SHP77 treated with DMSO at 0.1 percent for 48 hours (cell line): ENCODE data around the gene MRRF.

Source experiments
- DNase-seq: peaks from one replicate; lab custom pipeline; 2025; lab: John Stamatoyannopoulos, UW

MRRF gene

GRCh38 chr9:122332644-122333043 is 68.0 kb downstream of the MRRF start:
- DNase-seq: no peak

- DNase-seq: no peak
Observed at GRCh38 chr9:122333169-122333808, 68.6 kb downstream of the MRRF start.

DNA sequence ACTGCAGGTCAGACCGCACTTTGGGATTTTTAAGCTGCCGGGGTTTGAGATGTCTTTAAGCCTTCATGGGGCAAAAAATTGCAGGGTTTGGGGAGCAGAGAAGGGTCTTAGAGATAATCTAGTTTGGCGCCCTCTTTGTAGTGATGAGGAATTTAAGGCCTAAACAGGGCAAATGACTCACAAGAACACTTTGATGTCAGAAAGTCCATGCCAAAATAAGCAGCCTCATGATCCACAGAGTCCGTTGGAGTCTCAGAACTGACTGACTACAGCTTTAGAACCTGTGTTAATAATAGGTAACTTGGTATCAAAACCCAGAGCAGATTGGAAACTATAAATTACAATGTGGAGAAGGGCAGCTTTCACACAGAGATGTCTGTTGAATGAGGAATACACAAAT is 70.2 kb downstream of the MRRF start:
- no peak for DNase-seq

DNA sequence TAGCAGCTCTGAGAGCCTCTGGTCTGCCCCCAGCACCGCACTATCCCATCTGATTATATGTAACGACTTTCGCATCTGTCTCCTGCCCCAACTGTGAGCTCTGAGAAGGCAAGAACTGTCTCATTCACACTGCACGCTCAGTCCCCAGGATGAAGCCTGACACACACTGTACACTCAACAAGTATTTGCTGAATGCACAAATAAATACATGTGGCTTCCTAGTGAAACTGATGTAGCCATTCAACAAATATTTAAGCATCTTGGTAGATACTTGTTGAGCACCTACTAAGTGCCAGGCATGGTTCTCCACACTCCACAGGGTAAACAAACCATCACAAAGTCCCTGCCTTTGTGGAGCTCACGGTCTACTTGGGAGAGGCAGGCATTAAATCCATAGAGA is 71.5 kb downstream of the MRRF start:
- no peak for DNase-seq

- no peak for DNase-seq
Observed at GRCh38 chr9:122336866-122337555, 72.3 kb downstream of the MRRF start.

- DNase-seq: no peak
Observed at GRCh38 chr9:122337556-122337929, 72.9 kb downstream of the MRRF start.

DNA sequence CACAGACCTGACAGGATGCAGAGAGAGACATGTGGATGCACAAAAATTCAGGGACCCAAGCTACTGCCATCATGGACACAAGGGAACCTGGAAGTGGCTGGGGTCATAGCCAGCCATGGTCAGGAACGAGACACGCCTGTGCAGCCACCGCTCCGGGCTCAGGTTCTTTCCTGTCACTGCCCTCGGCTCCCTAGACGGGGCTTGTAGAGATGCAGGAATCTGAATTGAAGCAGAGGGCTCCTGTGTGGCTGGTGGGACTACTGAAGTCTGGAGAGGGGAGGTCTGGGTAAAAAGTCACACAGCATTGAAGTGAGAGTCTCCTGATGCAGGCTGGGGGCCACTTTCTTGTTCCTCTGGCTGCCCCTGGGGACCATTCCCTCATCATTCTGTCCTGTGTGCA is 73.9 kb downstream of the MRRF start:
- no peak for DNase-seq

- DNase-seq: no peak
Observed at GRCh38 chr9:122338994-122339393, 74.3 kb downstream of the MRRF start.

GRCh38 chr9:122339579-122339978 is 74.9 kb downstream of the MRRF start:
- no peak for DNase-seq

- DNase-seq: no peak
Observed at GRCh38 chr9:122340161-122340560, 75.5 kb downstream of the MRRF start.

DNA sequence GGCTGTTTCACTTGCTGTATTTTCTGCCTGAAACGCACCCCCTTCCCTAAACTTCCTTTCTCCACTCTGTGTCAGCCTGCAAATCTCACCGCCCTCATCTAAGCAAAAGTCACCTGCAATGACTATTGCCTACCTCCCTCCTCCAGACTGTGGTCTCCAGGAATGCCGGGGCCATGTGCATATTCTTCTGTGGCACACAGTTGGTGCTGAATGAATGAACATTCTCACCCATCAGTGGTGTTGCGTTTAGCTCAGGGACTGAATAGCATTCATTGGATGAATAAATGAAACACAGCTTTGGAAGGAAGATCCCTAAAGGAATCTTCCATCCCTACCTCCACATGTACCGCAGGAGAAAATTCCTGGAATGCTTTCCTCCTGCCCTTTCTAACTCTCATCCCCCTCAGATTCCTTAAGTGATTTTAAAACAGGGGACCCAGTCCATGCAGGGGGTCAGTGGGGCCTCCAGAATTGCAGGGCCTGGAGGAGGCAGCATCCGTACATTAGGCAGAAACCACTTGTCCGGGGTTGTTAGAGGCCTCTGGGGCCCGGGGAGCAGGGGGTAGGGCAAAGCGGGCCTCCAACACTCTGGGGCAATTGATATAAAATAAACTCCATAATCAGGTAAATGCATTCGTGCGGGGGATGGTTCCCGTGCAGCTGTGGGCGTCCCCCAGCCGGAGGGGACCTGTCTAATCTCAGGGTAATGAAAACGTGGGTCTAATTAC is 77.8 kb downstream of the MRRF start:
- DNase-seq: no peak

- DNase-seq: no peak
Observed at GRCh38 chr9:122346478-122347347, 82.0 kb downstream of the MRRF start.

DNA sequence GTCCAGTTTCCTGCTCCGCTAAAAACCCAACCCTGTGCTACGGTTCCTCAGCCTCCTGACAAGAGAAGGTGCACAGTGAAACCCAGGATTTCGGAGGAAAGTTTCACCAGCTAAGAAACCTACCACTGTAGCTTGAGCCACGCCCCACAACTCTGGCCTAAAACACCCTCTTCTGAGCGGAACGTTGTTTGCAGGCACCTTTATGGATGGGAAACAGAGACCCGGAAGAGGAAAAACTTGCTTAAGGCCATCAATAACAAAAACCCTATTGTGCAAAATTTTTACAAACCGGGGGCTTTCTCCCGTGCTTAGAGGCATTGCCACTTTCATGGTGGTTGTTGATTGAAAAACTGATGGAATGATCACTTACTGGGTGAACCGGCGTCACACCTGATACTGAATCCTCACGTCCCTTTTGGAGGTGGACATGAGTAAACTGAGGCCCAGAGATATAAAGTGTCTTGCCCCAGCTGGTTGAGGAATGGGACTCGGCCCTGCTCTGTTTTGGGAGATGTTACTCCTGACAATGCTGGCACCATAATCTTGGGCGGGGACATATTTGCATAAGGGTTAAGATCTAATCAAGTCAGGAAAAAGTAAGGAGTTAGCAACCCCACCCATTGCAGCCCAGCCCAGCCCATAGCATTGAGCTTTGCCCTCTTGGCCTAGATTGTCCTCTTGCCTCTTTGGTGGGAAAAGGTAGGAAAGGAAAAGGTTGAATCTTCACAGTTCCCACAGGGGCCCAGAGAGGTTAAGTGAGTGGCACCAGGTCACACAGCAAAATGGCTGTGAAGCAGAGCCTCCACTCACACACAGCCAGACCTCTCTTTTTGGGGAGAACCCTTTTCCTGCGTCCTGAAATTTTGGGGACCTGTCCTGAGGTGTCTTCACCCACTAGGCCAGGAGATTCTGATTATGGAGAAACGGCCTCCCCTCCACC is 82.9 kb downstream of the MRRF start:
- DNase-seq: no peak

GRCh38 chr9:122348288-122348777 is 83.7 kb downstream of the MRRF start:
- no peak for DNase-seq

DNA sequence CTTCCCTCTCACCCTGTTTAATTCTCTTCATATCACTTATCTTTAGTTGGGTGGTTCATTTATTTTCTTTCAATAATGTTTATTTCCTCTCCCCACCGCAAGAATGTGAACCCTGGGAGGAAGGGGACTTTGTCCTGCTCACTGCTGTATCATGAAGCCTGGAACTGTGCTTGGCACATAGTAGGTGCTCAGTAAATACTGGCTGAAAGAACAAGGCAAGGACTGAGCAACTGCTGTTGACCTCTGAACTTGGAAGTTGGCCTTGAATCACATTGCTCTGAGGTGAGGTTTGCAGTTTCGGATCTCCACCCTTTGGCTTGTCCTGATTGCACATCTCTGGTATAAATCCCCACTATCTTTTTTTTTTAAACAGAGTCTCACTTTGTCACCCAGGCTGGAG is 84.1 kb downstream of the MRRF start:
- no peak for DNase-seq

GRCh38 chr9:122349201-122349600 is 84.5 kb downstream of the MRRF start:
- no peak for DNase-seq

GRCh38 chr9:122350577-122351355 is 86.1 kb downstream of the MRRF start:
- peak; percentile 35 for DNase-seq

DNA sequence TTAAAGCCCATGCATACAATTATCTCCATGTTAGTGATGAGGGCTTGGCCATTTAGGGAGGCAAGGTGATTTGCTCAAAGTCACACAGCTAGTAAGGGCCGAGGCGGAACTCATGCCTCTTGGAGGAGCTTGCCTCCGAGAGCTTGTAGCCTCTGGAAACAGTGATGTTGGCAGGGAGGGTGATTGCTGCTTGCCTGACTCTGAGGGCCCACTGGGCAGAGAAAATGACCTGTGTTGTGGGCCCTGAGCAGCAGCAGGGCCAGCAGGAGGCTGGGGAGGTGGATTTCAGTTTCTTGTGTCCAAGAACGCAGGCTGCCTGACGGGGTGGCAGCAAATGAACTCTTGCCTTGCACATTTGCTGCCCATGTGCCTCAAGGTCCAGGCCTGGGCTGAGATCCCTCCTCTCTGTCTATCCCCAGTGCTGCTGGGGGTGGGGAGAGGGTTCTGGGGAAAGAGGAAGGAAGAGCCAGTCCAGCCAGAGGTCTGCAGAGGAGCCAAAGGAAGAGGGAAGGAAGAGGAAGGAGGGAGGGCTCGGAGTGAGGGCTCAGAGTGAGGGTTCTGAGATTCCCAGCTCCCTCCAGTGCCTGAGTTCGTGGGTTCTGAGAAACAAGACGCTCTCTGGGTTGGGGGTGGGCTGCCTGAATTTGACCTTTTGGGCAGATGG is 90.0 kb downstream of the MRRF start:
- no peak for DNase-seq

DNA sequence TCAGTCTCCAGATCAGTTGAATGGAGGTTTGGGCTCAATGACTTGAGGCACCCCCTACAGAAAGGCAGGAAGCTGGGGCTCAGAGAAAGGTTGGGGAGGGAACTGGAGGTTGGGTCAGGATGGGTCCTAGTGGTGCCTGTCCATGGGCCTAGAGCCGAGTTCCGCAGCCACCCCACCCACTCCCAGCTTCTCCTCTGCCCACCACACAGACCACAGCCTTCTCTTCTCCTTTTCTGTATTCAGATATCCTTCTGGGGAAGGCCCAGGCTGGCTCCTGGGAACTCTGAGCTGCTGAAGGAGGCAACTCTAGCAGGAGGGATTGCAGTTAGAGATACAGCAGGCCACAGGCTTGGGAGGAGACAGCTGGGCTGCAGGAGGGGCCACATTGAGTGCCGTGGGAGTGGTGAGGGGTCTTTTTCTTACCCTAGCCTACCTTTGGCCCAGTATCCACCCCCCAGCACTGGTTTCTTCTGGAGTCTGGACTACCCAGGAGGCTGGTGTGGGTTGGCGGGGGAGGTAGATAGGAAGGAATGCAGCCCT is 90.7 kb downstream of the MRRF start:
- DNase-seq: no peak
